Brain microvascular endothelial cell (primary cell): ENCODE data around the gene CRYBG1.

Experiments used
- DNase-seq: peaks from one replicate; pipeline ENCODE4 v3.0.0-alpha.2; 2020
- H3K27ac ChIP-seq: fragments of 250-450 bp; sonication (Bioruptor Pico); 2 replicates; pipeline ENCODE4 v1.5.1; 2020; ENCODE audit warnings: mild to moderate bottlenecking, moderate library complexity
- H3K27me3 ChIP-seq: fragments of 250-450 bp; sonication (Bioruptor Pico); replicated peaks from 2 replicates; pipeline ENCODE4 v1.5.1; 2020; ENCODE audit warnings: mild to moderate bottlenecking
- H3K36me3 ChIP-seq: fragments of 250-450 bp; sonication (Bioruptor Pico); replicated peaks from 2 replicates; pipeline ENCODE4 v1.5.1; 2020; ENCODE audit warnings: mild to moderate bottlenecking
- H3K4me3 ChIP-seq: 2 replicates; pipeline ENCODE4 v1.5.1; 2011; ENCODE audit warnings: low read depth, mild to moderate bottlenecking, control low read depth, low read length, moderate library complexity
- CTCF ChIP-seq: IDR thresholded peaks from 2 replicates; pipeline ENCODE4 v1.5.1; 2011; ENCODE audit warnings: low read depth, mild to moderate bottlenecking, moderate library complexity, low read length, control low read depth, inconsistent platforms; ENCODE audit errors: missing control alignments
- in situ Hi-C: cut with HindIII; loops from 2 replicates; pipeline ENCODE4 v1.10.0; 2017; ENCODE audit warnings: low sequenced_read_pairs, low pct_ligation_motif_present

CRYBG1 gene

DNA sequence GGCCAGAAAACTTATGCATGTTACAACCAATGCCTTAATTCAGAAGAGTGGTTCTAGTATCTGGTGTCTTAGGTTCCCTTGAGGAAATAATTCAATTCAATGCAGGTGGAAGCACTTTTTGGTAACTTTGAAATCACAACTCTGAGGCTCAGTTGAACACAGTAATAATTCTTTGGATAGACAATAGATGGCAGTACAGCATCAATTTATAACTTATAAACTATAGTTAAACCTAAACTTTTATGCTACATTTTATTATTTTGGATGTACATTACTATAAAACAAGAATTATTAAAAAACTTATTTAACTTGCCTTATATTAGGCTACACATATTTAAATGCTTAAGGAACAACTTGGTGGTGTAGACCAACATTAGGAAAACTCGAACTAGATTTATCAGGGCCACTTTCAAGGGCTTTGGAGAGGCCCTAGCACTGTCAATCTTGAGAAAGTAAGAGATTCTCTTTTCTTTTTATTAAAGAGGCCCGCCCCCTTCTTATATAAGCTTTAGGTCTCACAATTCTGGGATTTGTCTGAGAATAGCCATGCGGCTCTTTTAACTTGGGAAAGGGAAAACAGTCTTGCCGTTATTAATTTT, 85.9 kb downstream of the CRYBG1 start:
- peak; percentile 31 for TF ChIP-seq CTCF
- in situ Hi-C loops = loop anchor here (10.0 kb wide), 1 partner anchor 118 kb away; no protein-coding TSS in a partner anchor
- H3K27ac ChIP-seq = no peak overlapping the region
- no peak for DNase-seq
- peaks cover 10% of the 10 kb centered on the region for H3K27me3 ChIP-seq
- no peaks in the 10 kb centered on the region for H3K36me3 ChIP-seq
- H3K4me3 ChIP-seq = no peak overlapping the region

DNA sequence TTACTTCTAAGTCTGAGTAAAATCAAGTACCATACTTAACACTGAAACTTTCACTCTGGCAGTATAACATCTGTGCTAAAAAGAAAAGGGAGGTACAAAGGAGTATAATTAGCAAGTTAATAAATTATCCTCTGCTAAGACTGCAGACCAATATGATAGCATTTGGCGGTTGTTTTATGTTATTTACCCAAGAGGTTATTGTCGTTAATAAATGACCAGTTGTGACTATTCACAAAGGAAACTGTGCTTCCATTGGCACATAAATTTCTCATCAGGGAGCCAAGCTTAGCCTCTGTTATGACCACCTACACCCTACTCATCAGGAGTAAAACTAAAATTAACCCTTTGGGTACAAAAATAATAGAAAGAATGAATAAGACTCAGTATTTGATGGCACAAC, 86.5 kb downstream of the CRYBG1 start:
- Histone ChIP-seq H3K27ac (no peak overlapping the region), H3K36me3 (no peaks in the 10 kb centered on the region), H3K27me3 (peaks cover 9% of the 10 kb centered on the region), H3K4me3 (no peak overlapping the region)
- no peak for TF ChIP-seq CTCF
- DNase-seq = no peak
- in situ Hi-C loops = loop anchor here (10.0 kb wide), 1 partner anchor 118 kb away; no protein-coding TSS in a partner anchor

GRCh38 chr6:106448000-106448426, 87.5 kb downstream of the CRYBG1 start:
- DNase-seq = no peak
- in situ Hi-C loops = loop anchor here (10.0 kb wide), 1 partner anchor 117 kb away; no protein-coding TSS in a partner anchor
- no peaks in the 10 kb centered on the region for H3K36me3 ChIP-seq
- TF ChIP-seq CTCF = no peak
- H3K27ac ChIP-seq = no peak overlapping the region
- peaks cover 9% of the 10 kb centered on the region for H3K27me3 ChIP-seq
- H3K4me3 ChIP-seq = no peak overlapping the region

DNA sequence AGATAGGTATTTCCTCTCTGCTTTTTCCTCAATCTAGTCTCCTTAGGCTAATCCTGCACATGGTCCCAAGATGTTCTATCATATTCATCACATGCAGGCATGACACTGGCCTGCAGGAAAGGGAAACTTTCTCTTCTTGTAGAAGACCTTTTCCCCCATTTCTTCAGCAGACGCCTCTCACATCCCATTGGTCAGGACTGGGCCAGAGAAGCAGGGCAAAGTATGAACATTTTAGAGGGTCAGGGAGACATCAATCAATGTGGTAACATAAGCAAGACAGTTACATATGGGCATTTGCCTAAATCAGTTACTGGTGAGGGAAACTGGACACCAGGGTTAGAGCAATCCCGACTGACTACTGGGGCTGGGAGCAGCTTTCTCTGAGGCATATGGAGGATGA, 90.1 kb downstream of the CRYBG1 start:
- no peaks in the 10 kb centered on the region for H3K36me3 ChIP-seq
- H3K27me3 ChIP-seq = no peaks in the 10 kb centered on the region
- no peak for TF ChIP-seq CTCF
- H3K27ac ChIP-seq = no peak overlapping the region
- in situ Hi-C loops = no loop called here
- no peak overlapping the region for H3K4me3 ChIP-seq
- no peak for DNase-seq

DNA sequence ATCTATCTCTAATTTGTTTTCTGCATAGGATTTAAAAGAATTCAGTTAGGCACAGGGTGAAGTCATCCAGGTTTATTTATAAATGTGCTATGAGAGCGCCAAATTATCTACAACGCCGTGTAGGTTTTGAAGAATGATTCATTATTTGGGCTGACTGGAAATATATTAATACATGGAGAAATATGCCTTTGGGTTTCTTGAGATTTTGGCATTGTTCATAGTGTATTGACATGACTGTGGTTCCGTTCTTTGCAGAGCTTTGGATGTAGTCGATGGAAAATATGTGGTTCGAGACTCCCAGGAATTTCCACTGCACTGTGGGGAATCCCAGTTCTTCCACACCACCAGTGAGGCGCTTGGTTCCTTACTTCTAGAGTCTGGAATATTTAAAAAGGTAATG, 90.9 kb downstream of the CRYBG1 start:
- no peak overlapping the region for H3K27ac ChIP-seq
- H3K36me3 ChIP-seq = no peaks in the 10 kb centered on the region
- no peak for TF ChIP-seq CTCF
- in situ Hi-C loops = no loop called here
- no peaks in the 10 kb centered on the region for H3K27me3 ChIP-seq
- peak; percentile 40 for DNase-seq
- no peak overlapping the region for H3K4me3 ChIP-seq

- Histone ChIP-seq H3K4me3 (no peak overlapping the region), H3K27ac (no peak overlapping the region), H3K36me3 (no peaks in the 10 kb centered on the region), H3K27me3 (no peaks in the 10 kb centered on the region)
- in situ Hi-C loops = no loop called here
- DNase-seq = no peak
- TF ChIP-seq CTCF = no peak
Measured at GRCh38 chr6:106452628-106453027, 92.1 kb downstream of the CRYBG1 start.
